K562 (cell line): ENCODE data around the gene TSEN54. TPM values are rescaled to one million over a fixed set of nuclear protein-coding genes. Genes with fewer than 3 reads are reported as not detected.

ENCODE experiments used
- ATAC-seq: fragments of 200-7000 bp; cut with Tn5 transposase; 3 replicates; pipeline ENCODE4 v1.9.1; 2020; ENCODE audit warnings: moderate library complexity
- BruUV-seq: library from RNA; stranded (reverse); fragments of 400-500 nt; replicated peaks from 2 replicates; lab custom pipeline; 2021; lab: Mats Ljungman, UMichigan
- CTCF ChIA-PET: fragments of 300-600 bp; formaldehyde crosslinking; extraction: SDS; loops from one replicate; lab custom pipeline; 2021; ENCODE audit warnings: low intra/inter-chr PET ratio; lab: Yijun Ruan, JAX
- POLR2A ChIA-PET: fragments of 300-600, 350-650 bp; sonication (Branson Sonifier 250); formaldehyde crosslinking; extraction: SDS; loops from one replicate; lab custom pipeline; 2021; ENCODE audit warnings: antibody characterized with exemption, inconsistent platforms; lab: Yijun Ruan, JAX
- DNase-seq, 4 experiments: peaks; one replicate each; pipeline versions ENCODE4 v3.0.0 to v3.0.0-alpha.2; 2011 to 2018; ENCODE audit warnings: low spot score in 3 of 4, mixed read lengths in 3 of 4; ENCODE audit errors: extremely low read depth in 1 of 4
- FAIRE-seq: peaks from 2 replicates; lab custom pipeline; 2011; peaks lifted over from hg19 to GRCh38; lab: Jason Lieb, UNC
- H2AFZ ChIP-seq: 2 replicates; pipeline ENCODE4 v1.6.0; 2011; ENCODE audit warnings: low read depth, low read length, control low read depth, inconsistent platforms
- H3K27ac ChIP-seq: fragments of 200-600 bp; 3 replicates; pipeline ENCODE4 v1.8.0; 2011; ENCODE audit warnings: low read depth, mild to moderate bottlenecking, control low read depth, inconsistent platforms, low read length, moderate library complexity, mixed read lengths; ENCODE audit errors: extremely low read depth
- H3K27me3 ChIP-seq, 2 experiments: fragments of 300-600 bp in 1 of 2; 2 replicates in 1 of 2; 3 replicates in 1 of 2; pipeline versions ENCODE4 v1.6.0 to v1.8.0; 2011; ENCODE audit warnings: inconsistent platforms in 2 of 2, low read length in 2 of 2, mild to moderate bottlenecking in 1 of 2, mixed read lengths in 1 of 2, moderate library complexity in 1 of 2; ENCODE audit not compliant: control insufficient read depth in 2 of 2, insufficient read depth in 2 of 2
- H3K36me3 ChIP-seq: fragments of 300-600 bp; 3 replicates; pipeline ENCODE4 v1.8.0; 2011; ENCODE audit warnings: mild to moderate bottlenecking, low read length, inconsistent platforms; ENCODE audit not compliant: control insufficient read depth, insufficient read depth
- H3K4me1 ChIP-seq, 2 experiments: fragments of 200-600 bp in 1 of 2; replicated peaks in 1 of 2; 2 replicates in 1 of 2; 3 replicates in 1 of 2; pipeline versions ENCODE4 v1.5.1 to v1.8.0; 2011; ENCODE audit warnings: inconsistent platforms in 2 of 2, low read length in 2 of 2, mild to moderate bottlenecking in 1 of 2, mixed read lengths in 1 of 2, moderate library complexity in 1 of 2; ENCODE audit not compliant: control insufficient read depth in 2 of 2, insufficient read depth in 2 of 2
- H3K4me2 ChIP-seq: 2 replicates; pipeline ENCODE4 v1.6.1; 2011; ENCODE audit warnings: low read length, control low read depth, inconsistent platforms, mixed read lengths; ENCODE audit not compliant: insufficient read depth
- H3K4me3 ChIP-seq: fragments of 200-600 bp; sonication (generic), shearing (Covaris generic); 2 replicates; pipeline ENCODE4 v1.5.1; 2016; ENCODE audit warnings: control low read depth, inconsistent platforms
- H3K79me2 ChIP-seq: fragments of 200-600 bp; 3 replicates; pipeline ENCODE4 v1.8.0; 2011; ENCODE audit warnings: low read length, inconsistent platforms; ENCODE audit not compliant: control insufficient read depth, insufficient read depth
- H3K9ac ChIP-seq, 2 experiments: 2 replicates each; pipeline versions ENCODE4 v1.6.0 to v1.6.1; 2011; ENCODE audit warnings: low read depth in 2 of 2, low read length in 2 of 2, control low read depth in 1 of 2, inconsistent platforms in 1 of 2, mild to moderate bottlenecking in 1 of 2, mixed read lengths in 1 of 2; ENCODE audit not compliant: insufficient read depth in 1 of 2
- H3K9me1 ChIP-seq: one replicate; pipeline ENCODE4 v1.6.0; 2011; ENCODE audit warnings: inconsistent platforms, mild to moderate bottlenecking, low read length, moderate library complexity; ENCODE audit not compliant: control insufficient read depth, insufficient read depth
- H3K9me3 ChIP-seq: replicated peaks from 2 replicates; pipeline ENCODE4 v1.5.1; 2011; ENCODE audit warnings: low read depth, low read length, inconsistent platforms; ENCODE audit not compliant: control insufficient read depth, insufficient read depth
- H4K20me1 ChIP-seq: replicated peaks from 2 replicates; pipeline ENCODE4 v1.6.1; 2011; ENCODE audit warnings: low read length, inconsistent platforms, mixed read lengths; ENCODE audit not compliant: control insufficient read depth, insufficient read depth
- GTF2B ChIP-seq: IDR thresholded peaks from 2 replicates; pipeline ENCODE4 v1.6.1; 2011; ENCODE audit not compliant: insufficient read length; ENCODE audit errors: extremely low read depth
- HNRNPK ChIP-seq: fragments of 200-400 bp; formaldehyde crosslinking; IDR thresholded peaks from one replicate; pipeline ENCODE4 v1.6.1; 2018; ENCODE audit warnings: mild to moderate bottlenecking, low read depth, low read length; ENCODE audit not compliant: poor library complexity, severe bottlenecking
- MITF ChIP-seq: IDR thresholded peaks from 2 replicates; pipeline ENCODE4 v1.6.1; 2014; ENCODE audit warnings: antibody characterized with exemption
- TAL1 ChIP-seq: fragments of 450-650 bp; IDR thresholded peaks from 2 replicates; pipeline ENCODE4 v1.6.1; 2016; ENCODE audit warnings: mild to moderate bottlenecking
- TGIF2 ChIP-seq: sonication (generic); formaldehyde crosslinking; IDR thresholded peaks from 2 replicates; pipeline ENCODE4 v1.8.1; 2022; ENCODE audit warnings: mild to moderate bottlenecking, missing genetic modification reagents, moderate library complexity
- ZNF740 ChIP-seq, 3 experiments: fragments of 200-800 bp in 1 of 3; sonication (Bioruptor generic) in 1 of 3; sonication (generic) in 1 of 3; formaldehyde crosslinking in 1 of 3; IDR thresholded peaks; 2 replicates each; pipeline versions ENCODE4 v1.6.1 to v1.8.0; 2016 to 2022; ENCODE audit warnings: mild to moderate bottlenecking in 2 of 3, missing compliant biosample characterization in 2 of 3, missing genetic modification characterization in 2 of 3, missing genetic modification reagents in 1 of 3
- WGBS: fragments of 100-300 bp; shearing (Covaris generic); methylation state at CpG from one replicate; pipeline ENCODE4 v1.1.6; 2016; ENCODE audit warnings: low coverage, mixed read lengths; ENCODE audit not compliant: insufficient coverage; ENCODE audit errors: missing lambda C conversion rate; 5-methylcytosine and 5-hydroxymethylcytosine counted together
- in situ Hi-C: fragments of 300-500 bp; cut with MboI; formaldehyde crosslinking; loops from 4 replicates; pipeline ENCODE4 v1.15.0; 2018; ENCODE audit warnings: inconsistent platforms, mixed read lengths
- intact Hi-C: fragments of 100-400 bp; cut with micrococcal nuclease; formaldehyde crosslinking; loops from 2 replicates; pipeline ENCODE4 v1.14.2; 2022
- polyA plus RNA-seq, 8 experiments: library from polyadenylated mRNA; depleted of rRNA in 4 of 8; stranded (reverse) in 5 of 8; unstranded in 3 of 8; fragments of >200 nt; fragmentation: Nextera tagmentation in 2 of 8; fragmentation: Illumina TruSeq in 1 of 8; extraction: Ambion mirVana in 2 of 8; extraction: Trizol in 1 of 8; gene quantifications; 2 replicates each; pipeline versions ENCODE4 v1.2.1 to v1.2.3, GENCODE V29; 2011 to 2014; ENCODE audit warnings: inconsistent platforms in 1 of 8, missing spikeins in 1 of 8
- total RNA-seq, 7 experiments: library from RNA; depleted of rRNA in 6 of 7; stranded (reverse); fragments of >200 nt in 6 of 7; fragmentation: Illumina TruSeq in 2 of 7; extraction: Trizol in 2 of 7; gene quantifications; 2 replicates each; pipeline versions ENCODE4 v1.2.1 to v1.2.3, GENCODE V29; 2011 to 2021; ENCODE audit warnings: low replicate concordance in 1 of 7

The TSEN54 gene
- total and polyA plus RNA-seq, 9 of the 15 experiments (the other 6 are each of a cell fraction or from before 2014, with no cell fraction given): 5.9 to 64.3 (median 48.9) TPM

- Histone ChIP-seq H3K9ac (0 out of 4 replicates have a peak overlapping the region, but pooled peaks of 1 of the 2 experiments have one; percentile 48), H3K4me3 (no peak overlapping the region), H3K9me3 (no peaks in the 10 kb centered on the region), H3K9me1 (no peaks in the 10 kb centered on the region), H3K4me2 (no peak overlapping the region), H2AFZ (no peak overlapping the region), H3K36me3 (peaks cover 5% of the 10 kb centered on the region; the same call in 1 of the 3 replicates)
- ChIA-PET CTCF (no interaction called here), POLR2A (interaction anchor here (1.3 to 2.1 kb wide), 3 partner anchors 10 to 268 kb away, joined by 3 to 9 read pairs (median 3); no protein-coding TSS in a partner anchor)
- WGBS: 70% methylated on average over 19 of the region's 27 CpGs
- no peak for FAIRE-seq
- intact Hi-C loops: no loop called here
- no peak for TF ChIP-seq HNRNPK
- TF ChIP-seq MITF: no peak
- TF ChIP-seq TAL1: no peak
- peak; percentile 53; the same call in 1 of the 2 replicates for TF ChIP-seq ZNF740 (CRISPR knock-in tag; IDR thresholded peaks at IDR 0.05)
- TF ChIP-seq ZNF740 (tag; IDR thresholded peaks at IDR 0.05): no peak
- TF ChIP-seq GTF2B: no peak
- peak; percentile 24; the same call in 1 of the 2 replicates for TF ChIP-seq TGIF2 (CRISPR knock-in tag)
- TF ChIP-seq, all 486 proteins: peak for 2
- no peak for ATAC-seq
- no peaks in the 10 kb centered on the region; the same call in 2 of the 3 replicates for H3K79me2 ChIP-seq
- DNase-seq: no peak
- no peak overlapping the region for H3K27ac ChIP-seq
- peaks cover 14 to 73% of the 10 kb centered on the region in 2 experiments for H3K4me1 ChIP-seq
- H4K20me1 ChIP-seq: peaks cover 15% of the 10 kb centered on the region
- no peaks in the 10 kb centered on the region for H3K27me3 ChIP-seq
- BruUV-seq: no TSS peak
- in situ Hi-C loops: no loop called here
Observed at GRCh38 chr17:75507733-75508719, 8.3 kb upstream of the TSEN54 start.
